ENCODE data around the gene NIN.

GRCh38 chr14:50792051-50792477, 38.9 kb downstream of the NIN start:
- TF ChIP-seq, protein P1, sequence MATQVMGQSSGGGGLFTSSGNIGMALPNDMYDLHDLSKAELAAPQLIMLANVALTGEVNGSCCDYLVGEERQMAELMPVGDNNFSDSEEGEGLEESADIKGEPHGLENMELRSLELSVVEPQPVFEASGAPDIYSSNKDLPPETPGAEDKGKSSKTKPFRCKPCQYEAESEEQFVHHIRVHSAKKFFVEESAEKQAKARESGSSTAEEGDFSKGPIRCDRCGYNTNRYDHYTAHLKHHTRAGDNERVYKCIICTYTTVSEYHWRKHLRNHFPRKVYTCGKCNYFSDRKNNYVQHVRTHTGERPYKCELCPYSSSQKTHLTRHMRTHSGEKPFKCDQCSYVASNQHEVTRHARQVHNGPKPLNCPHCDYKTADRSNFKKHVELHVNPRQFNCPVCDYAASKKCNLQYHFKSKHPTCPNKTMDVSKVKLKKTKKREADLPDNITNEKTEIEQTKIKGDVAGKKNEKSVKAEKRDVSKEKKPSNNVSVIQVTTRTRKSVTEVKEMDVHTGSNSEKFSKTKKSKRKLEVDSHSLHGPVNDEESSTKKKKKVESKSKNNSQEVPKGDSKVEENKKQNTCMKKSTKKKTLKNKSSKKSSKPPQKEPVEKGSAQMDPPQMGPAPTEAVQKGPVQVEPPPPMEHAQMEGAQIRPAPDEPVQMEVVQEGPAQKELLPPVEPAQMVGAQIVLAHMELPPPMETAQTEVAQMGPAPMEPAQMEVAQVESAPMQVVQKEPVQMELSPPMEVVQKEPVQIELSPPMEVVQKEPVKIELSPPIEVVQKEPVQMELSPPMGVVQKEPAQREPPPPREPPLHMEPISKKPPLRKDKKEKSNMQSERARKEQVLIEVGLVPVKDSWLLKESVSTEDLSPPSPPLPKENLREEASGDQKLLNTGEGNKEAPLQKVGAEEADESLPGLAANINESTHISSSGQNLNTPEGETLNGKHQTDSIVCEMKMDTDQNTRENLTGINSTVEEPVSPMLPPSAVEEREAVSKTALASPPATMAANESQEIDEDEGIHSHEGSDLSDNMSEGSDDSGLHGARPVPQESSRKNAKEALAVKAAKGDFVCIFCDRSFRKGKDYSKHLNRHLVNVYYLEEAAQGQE (IDR thresholded peaks at IDR 0.05; ENCODE audit: insufficient read depth in 1 of 2, low read depth in 2 of 2, low read length in 2 of 2) = no peak
- TF ChIP-seq POLR2AphosphoS5 (IDR thresholded peaks at IDR 0.05; ENCODE audit: low read depth, low read length) (no peak), TAF1 (IDR thresholded peaks at IDR 0.05; ENCODE audit: borderline replicate concordance, insufficient read depth, low read length) (no peak)

Measured in PFSK-1 (cell line).